SK-N-SH treated with all-trans-retinoic acid at 6 μM for 48 hours (cell line): Measurements from ENCODE around the gene LMAN2.

ENCODE experiments used
- BACH2 ChIP-seq: fragments of 250-450 bp; sonication (Bioruptor Pico); IDR thresholded peaks from 2 replicates; pipeline ENCODE4 v1.9.0; 2021; ENCODE audit warnings: mild to moderate bottlenecking, borderline replicate concordance
- GLIS3 ChIP-seq: fragments of 250-450 bp; sonication (Bioruptor Pico); IDR thresholded peaks from 2 replicates; pipeline ENCODE4 v1.5.0; 2020; ENCODE audit warnings: mild to moderate bottlenecking, moderate library complexity
- ISL1 ChIP-seq: fragments of 250-450 bp; sonication (Bioruptor Pico); IDR thresholded peaks from 2 replicates; pipeline ENCODE4 v2.1.2; 2022; ENCODE audit warnings: mild to moderate bottlenecking, moderate library complexity
- OSR1 ChIP-seq: fragments of 250-450 bp; sonication (Bioruptor Pico); IDR thresholded peaks from 2 replicates; pipeline ENCODE4 v1.8.0; 2022; ENCODE audit warnings: moderate library complexity, mild to moderate bottlenecking, inconsistent platforms
- PATZ1 ChIP-seq: fragments of 250-450 bp; sonication (Bioruptor Pico); IDR thresholded peaks from 2 replicates; pipeline ENCODE4 v1.8.0; 2020; ENCODE audit warnings: mild to moderate bottlenecking, moderate library complexity, borderline replicate concordance
- POU6F1 ChIP-seq: fragments of 250-450 bp; sonication (Bioruptor Pico); IDR thresholded peaks from 2 replicates; pipeline ENCODE4 v1.8.0; 2021; ENCODE audit warnings: low read depth, mild to moderate bottlenecking, moderate library complexity, borderline replicate concordance
- RARB ChIP-seq: fragments of 250-450 bp; sonication (Bioruptor Pico); IDR thresholded peaks from 2 replicates; pipeline ENCODE4 v1.8.0; 2021; ENCODE audit warnings: mild to moderate bottlenecking, moderate library complexity
- TCF4 ChIP-seq: fragments of 250-450 bp; sonication (Bioruptor Pico); IDR thresholded peaks from 2 replicates; pipeline ENCODE4 v1.8.0; 2021; ENCODE audit warnings: mild to moderate bottlenecking, moderate library complexity, borderline replicate concordance
- ZFP30 ChIP-seq: fragments of 450-650 bp; formaldehyde crosslinking; IDR thresholded peaks from 2 replicates; pipeline ENCODE4 v1.5.0; 2022; ENCODE audit warnings: mild to moderate bottlenecking, moderate library complexity

DNA sequence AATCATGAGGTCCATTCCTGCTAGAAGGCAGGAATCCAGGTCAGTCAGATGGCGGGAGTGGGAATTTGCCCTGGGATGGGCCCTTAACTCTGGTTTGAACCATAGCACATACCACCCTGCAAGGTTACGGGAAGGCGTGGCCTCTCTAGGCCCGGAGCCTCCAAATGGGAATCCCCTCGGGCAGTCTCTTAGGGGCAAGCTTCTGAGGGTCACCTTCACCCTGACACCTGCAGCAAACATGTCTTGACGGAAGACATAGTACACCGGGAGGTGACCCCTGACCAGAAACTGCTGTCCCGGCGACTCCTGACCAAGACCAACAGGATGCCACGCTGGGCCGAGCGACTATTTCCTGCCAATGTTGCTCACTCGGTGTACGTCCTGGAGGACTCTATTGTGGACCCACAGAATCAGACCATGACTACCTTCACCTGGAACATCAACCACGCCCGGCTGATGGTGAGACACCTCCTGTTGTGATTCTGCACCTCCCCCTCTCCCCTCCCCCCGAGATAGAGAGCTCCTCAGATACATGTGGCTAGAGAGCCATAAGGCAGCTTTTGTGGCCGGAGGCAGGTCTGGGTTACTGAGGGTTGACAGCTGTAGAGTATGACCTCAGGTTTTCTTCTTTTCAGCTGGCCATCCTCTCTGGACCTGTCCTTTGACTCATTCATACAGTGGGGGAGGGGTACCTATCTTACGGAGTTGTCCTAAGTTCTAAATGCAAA lies 46.9 kb downstream of the LMAN2 start:
- TF ChIP-seq POU6F1 (no peak), GLIS3 (CRISPR knock-in tag) (no peak), ZFP30 (CRISPR knock-in tag) (no peak), TCF4 (CRISPR knock-in tag) (no peak), PATZ1 (no peak), BACH2 (CRISPR knock-in tag) (no peak), ISL1 (CRISPR knock-in tag) (no peak), RARB (CRISPR knock-in tag) (no peak), OSR1 (CRISPR knock-in tag) (no peak)
